Neural progenitor cell (in vitro differentiated cells): ENCODE data around the gene OR10H5. TPM values are rescaled to one million over a fixed set of nuclear protein-coding genes. Genes with fewer than 3 reads are reported as not detected.
"Not testable (repeated sequence)": the region's sequence is repeated elsewhere in the genome, so short reads cannot be mapped to it uniquely, and the experiment has no call there.

Experiments used
- DNase-seq: peaks from one replicate; pipeline ENCODE4 v3.0.0-alpha.2; 2016; ENCODE audit warnings: low spot score
- H2AFZ ChIP-seq: fragments of 200-600 bp; sonication (generic); replicated peaks from 2 replicates; pipeline ENCODE4 v1.6.1; 2016; ENCODE audit warnings: antibody characterized with exemption
- H3F3A ChIP-seq: fragments of 200-600 bp; sonication (generic); 2 replicates; pipeline ENCODE4 v1.6.1; 2016; ENCODE audit warnings: antibody characterized with exemption, low read depth
- H3K27ac ChIP-seq: fragments of 200-600 bp; sonication (generic); 2 replicates; pipeline ENCODE4 v1.5.1; 2016; ENCODE audit warnings: mild to moderate bottlenecking
- H3K27me3 ChIP-seq: fragments of 200-600 bp; sonication (generic); 2 replicates; pipeline ENCODE4 v1.6.1; 2016; ENCODE audit warnings: mild to moderate bottlenecking, moderate library complexity
- H3K36me3 ChIP-seq: fragments of 200-600 bp; sonication (generic); 2 replicates; pipeline ENCODE4 v1.5.1; 2016
- H3K4me1 ChIP-seq: fragments of 200-600 bp; sonication (generic); 2 replicates; pipeline ENCODE4 v1.6.1; 2016; ENCODE audit warnings: mixed run types
- H3K4me2 ChIP-seq: fragments of 200-600 bp; sonication (generic); 2 replicates; pipeline ENCODE4 v1.6.1; 2016
- H3K4me3 ChIP-seq: fragments of 200-600 bp; sonication (generic); 2 replicates; pipeline ENCODE4 v1.5.1; 2016
- H3K79me2 ChIP-seq: fragments of 200-600 bp; sonication (generic); 2 replicates; pipeline ENCODE4 v1.6.1; 2016; ENCODE audit warnings: low read depth
- H3K9ac ChIP-seq: fragments of 200-600 bp; sonication (generic); 2 replicates; pipeline ENCODE4 v1.6.1; 2016
- H3K9me3 ChIP-seq: fragments of 200-600 bp; sonication (generic); 2 replicates; pipeline ENCODE4 v1.5.1; 2016; ENCODE audit warnings: low read depth
- H4K20me1 ChIP-seq: fragments of 200-600 bp; sonication (generic); 2 replicates; pipeline ENCODE4 v1.6.1; 2016; ENCODE audit warnings: low read depth
- H3K27ac Mint-ChIP-seq: 3 replicates; pipeline ENCODE4 v1.8.0; 2021; ENCODE audit warnings: mixed read lengths
- H3K27me3 Mint-ChIP-seq: 2 replicates; pipeline ENCODE4 v1.8.0; 2022; ENCODE audit warnings: low read depth, mild to moderate bottlenecking, inconsistent platforms, moderate library complexity, mixed read lengths; ENCODE audit not compliant: insufficient read depth
- H3K36me3 Mint-ChIP-seq: 3 replicates; pipeline ENCODE4 v1.8.0; 2021; ENCODE audit warnings: mixed read lengths
- H3K4me1 Mint-ChIP-seq: 3 replicates; pipeline ENCODE4 v1.8.0; 2021; ENCODE audit warnings: mixed read lengths
- H3K4me3 Mint-ChIP-seq: 3 replicates; pipeline ENCODE4 v1.8.0; 2021; ENCODE audit warnings: mild to moderate bottlenecking, moderate library complexity, mixed read lengths
- H3K9me3 Mint-ChIP-seq: 3 replicates; pipeline ENCODE4 v1.8.0; 2020; ENCODE audit warnings: mixed read lengths
- EZH2 ChIP-seq: fragments of 200-600 bp; sonication (generic); IDR thresholded peaks from 2 replicates; pipeline ENCODE4 v1.6.1; 2017; ENCODE audit warnings: antibody characterized with exemption, mild to moderate bottlenecking, moderate library complexity
- EZH2phosphoT487 ChIP-seq: fragments of 200-600 bp; sonication (generic); IDR thresholded peaks from 2 replicates; pipeline ENCODE4 v1.6.1; 2017; ENCODE audit warnings: antibody characterized with exemption
- total RNA-seq: library from RNA; depleted of rRNA; stranded (reverse); fragments of >200 nt; gene quantifications from 2 replicates; pipeline ENCODE4 v1.2.3, GENCODE V29; 2015; ENCODE audit warnings: low replicate concordance
- TF ChIP-seq, protein P1 (sequence below): fragments of 200-600 bp; sonication (generic); IDR thresholded peaks from 2 replicates; pipeline ENCODE4 v1.5.1; 2017; ENCODE audit warnings: antibody characterized with exemption, mild to moderate bottlenecking

Gene OR10H5
- total RNA-seq, 1 donor from 2014 or later: not detected

GRCh38 chr19:15837221-15837731, 49.8 kb downstream of the OR10H5 start:
- Histone ChIP-seq H3K36me3 (no peaks in the 10 kb centered on the region), H2AFZ (no peak overlapping the region), H4K20me1 (no peaks in the 10 kb centered on the region), H3K27me3 (no peaks in the 10 kb centered on the region), H3K4me3 (no peak overlapping the region), H3K4me2 (no peak overlapping the region), H3K4me1 (no peaks in the 10 kb centered on the region), H3K9ac (no peak overlapping the region), H3K27ac (no peak overlapping the region), H3F3A (no peaks in the 10 kb centered on the region), H3K9me3 (peaks cover 7% of the 10 kb centered on the region), H3K79me2 (no peaks in the 10 kb centered on the region)
- TF ChIP-seq, protein P1, sequence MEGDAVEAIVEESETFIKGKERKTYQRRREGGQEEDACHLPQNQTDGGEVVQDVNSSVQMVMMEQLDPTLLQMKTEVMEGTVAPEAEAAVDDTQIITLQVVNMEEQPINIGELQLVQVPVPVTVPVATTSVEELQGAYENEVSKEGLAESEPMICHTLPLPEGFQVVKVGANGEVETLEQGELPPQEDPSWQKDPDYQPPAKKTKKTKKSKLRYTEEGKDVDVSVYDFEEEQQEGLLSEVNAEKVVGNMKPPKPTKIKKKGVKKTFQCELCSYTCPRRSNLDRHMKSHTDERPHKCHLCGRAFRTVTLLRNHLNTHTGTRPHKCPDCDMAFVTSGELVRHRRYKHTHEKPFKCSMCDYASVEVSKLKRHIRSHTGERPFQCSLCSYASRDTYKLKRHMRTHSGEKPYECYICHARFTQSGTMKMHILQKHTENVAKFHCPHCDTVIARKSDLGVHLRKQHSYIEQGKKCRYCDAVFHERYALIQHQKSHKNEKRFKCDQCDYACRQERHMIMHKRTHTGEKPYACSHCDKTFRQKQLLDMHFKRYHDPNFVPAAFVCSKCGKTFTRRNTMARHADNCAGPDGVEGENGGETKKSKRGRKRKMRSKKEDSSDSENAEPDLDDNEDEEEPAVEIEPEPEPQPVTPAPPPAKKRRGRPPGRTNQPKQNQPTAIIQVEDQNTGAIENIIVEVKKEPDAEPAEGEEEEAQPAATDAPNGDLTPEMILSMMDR: no peak
- TF ChIP-seq EZH2phosphoT487 (no peak), EZH2 (no peak)
- peaks cover 28% of the 10 kb centered on the region for H3K9me3 Mint-ChIP-seq
- no peak overlapping the region for H3K4me3 Mint-ChIP-seq
- no peak overlapping the region for H3K27ac Mint-ChIP-seq
- peaks cover 3% of the 10 kb centered on the region for H3K27me3 Mint-ChIP-seq
- DNase-seq: no peak
- H3K4me1 Mint-ChIP-seq: no peaks in the 10 kb centered on the region
- no peaks in the 10 kb centered on the region for H3K36me3 Mint-ChIP-seq

DNA sequence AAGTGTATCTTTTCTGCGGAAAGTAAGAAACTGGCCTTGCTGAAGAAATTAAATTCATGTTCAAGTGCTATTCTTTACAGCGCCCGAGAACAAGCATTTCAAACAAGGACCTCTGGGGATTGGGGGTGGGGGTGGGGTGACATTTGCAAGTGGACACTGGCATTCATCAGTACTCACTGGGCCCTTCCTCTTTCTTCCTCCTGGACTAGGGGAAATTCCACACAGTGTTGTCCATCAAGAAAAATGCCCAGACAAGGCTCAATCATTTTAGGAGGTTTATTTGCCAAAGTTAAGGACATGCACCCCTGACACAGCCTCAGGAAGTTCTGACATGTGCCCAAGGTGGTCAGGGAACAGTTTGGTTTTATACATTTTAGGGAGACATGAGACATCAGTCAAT, 50.9 kb downstream of the OR10H5 start:
- Histone ChIP-seq H3K4me3 (no peak overlapping the region), H3K9me3 (peaks cover 7% of the 10 kb centered on the region)
- H3K36me3 Mint-ChIP-seq: no peaks in the 10 kb centered on the region

DNA sequence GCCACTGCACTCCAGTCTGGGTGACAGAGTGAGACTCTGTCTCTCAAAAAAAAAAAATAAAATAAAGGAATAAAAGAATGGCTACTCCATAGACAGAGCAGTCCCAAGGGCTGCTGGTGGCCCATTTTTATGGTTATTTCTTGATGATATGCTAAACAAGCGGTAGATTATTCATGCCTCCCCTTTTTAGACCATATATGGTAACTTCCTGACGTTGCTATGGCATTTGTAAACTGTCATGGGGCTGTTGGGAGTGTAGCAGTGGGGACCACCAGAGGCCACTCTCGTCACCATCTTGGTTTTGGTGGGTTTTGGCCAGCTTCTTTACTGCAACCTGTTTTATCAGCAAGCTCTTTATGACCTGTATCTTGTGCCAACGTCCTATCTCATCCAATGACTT, 52.4 kb downstream of the OR10H5 start:
- not testable (repeated sequence) for H3K4me3 Mint-ChIP-seq, H3K9ac ChIP-seq, H3K79me2 ChIP-seq, H4K20me1 ChIP-seq, H3K27ac Mint-ChIP-seq, H2AFZ ChIP-seq, DNase-seq, H3K27ac ChIP-seq, H3K27me3 Mint-ChIP-seq, H3K27me3 ChIP-seq, H3K36me3 Mint-ChIP-seq, H3F3A ChIP-seq, H3K4me3 ChIP-seq, H3K4me1 ChIP-seq, H3K4me2 ChIP-seq, H3K4me1 Mint-ChIP-seq, H3K9me3 ChIP-seq, H3K36me3 ChIP-seq
- H3K9me3 Mint-ChIP-seq: peaks cover 43% of the 10 kb centered on the region

More for the DNA sequence above, 50.9 kb downstream of the OR10H5 start:
- Histone ChIP-seq H4K20me1 (no peaks in the 10 kb centered on the region), H3K27ac (no peak overlapping the region), H3K27me3 (no peaks in the 10 kb centered on the region), H3K4me2 (no peak overlapping the region), H3F3A (no peaks in the 10 kb centered on the region), H2AFZ (no peak overlapping the region), H3K4me1 (no peaks in the 10 kb centered on the region), H3K79me2 (no peaks in the 10 kb centered on the region), H3K9ac (no peak overlapping the region), H3K36me3 (no peaks in the 10 kb centered on the region)
- Mint-ChIP-seq H3K4me3 (no peak overlapping the region), H3K27ac (no peak overlapping the region), H3K27me3 (peaks cover 4% of the 10 kb centered on the region), H3K9me3 (peaks cover 35% of the 10 kb centered on the region), H3K4me1 (no peaks in the 10 kb centered on the region)
- TF ChIP-seq EZH2phosphoT487 (no peak), EZH2 (no peak)
- no peak for DNase-seq

DNA sequence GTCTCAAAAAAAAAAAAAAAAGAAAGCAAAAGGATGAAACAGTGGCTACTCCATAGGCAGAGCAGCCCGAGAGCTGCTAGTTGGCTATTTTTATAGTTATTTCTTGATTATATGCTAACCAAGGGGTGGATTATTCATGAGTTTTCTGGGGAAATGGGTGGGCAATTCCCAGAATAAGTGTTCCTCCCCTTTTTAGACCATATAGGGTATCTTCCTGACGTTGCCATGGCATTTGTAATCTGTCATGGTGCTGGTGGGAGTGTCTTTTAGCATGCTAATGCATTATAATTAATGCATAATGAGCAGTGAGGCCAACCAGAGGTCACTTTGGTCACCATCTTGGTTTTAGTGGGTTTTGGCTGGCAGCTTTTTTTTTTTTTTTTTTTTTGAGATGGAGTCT, 53.4 kb downstream of the OR10H5 start:
- Histone ChIP-seq H3K9me3 (peaks cover 7% of the 10 kb centered on the region), H3K79me2 (no peaks in the 10 kb centered on the region), H3K4me2 (no peak overlapping the region), H3K9ac (no peak overlapping the region), H3K27me3 (no peaks in the 10 kb centered on the region), H3K27ac (no peak overlapping the region), H3K4me3 (no peak overlapping the region), H3K4me1 (no peaks in the 10 kb centered on the region), H4K20me1 (no peaks in the 10 kb centered on the region), H2AFZ (no peak overlapping the region), H3K36me3 (no peaks in the 10 kb centered on the region), H3F3A (no peaks in the 10 kb centered on the region)
- H3K4me3 Mint-ChIP-seq: no peak overlapping the region
- TF ChIP-seq, protein P1: no peak
- TF ChIP-seq EZH2phosphoT487 (no peak), EZH2 (no peak)
- H3K27me3 Mint-ChIP-seq: peaks cover 8% of the 10 kb centered on the region
- DNase-seq: no peak
- H3K27ac Mint-ChIP-seq: no peak overlapping the region
- H3K9me3 Mint-ChIP-seq: peaks cover 42% of the 10 kb centered on the region
- H3K36me3 Mint-ChIP-seq: no peaks in the 10 kb centered on the region
- H3K4me1 Mint-ChIP-seq: no peaks in the 10 kb centered on the region
